ENCODE data around the gene HSD11B2.

GRCh38 chr16:67454852-67455251 lies 23.9 kb downstream of the HSD11B2 start:
- no peak for TF ChIP-seq POLR2A (IDR thresholded peaks at IDR 0.05)
- TF ChIP-seq CTCF (IDR thresholded peaks at IDR 0.05): no peak
